H1 (cell line): ENCODE measurements around the gene PTK6.

ENCODE experiments used
- CREB1 ChIP-seq: IDR thresholded peaks from 2 replicates; pipeline ENCODE4 v1.6.1; 2012; ENCODE audit warnings: inconsistent platforms
- HDAC6 ChIP-seq: IDR thresholded peaks from one replicate; pipeline ENCODE4 v1.7.1; 2012; ENCODE audit warnings: low read depth, mild to moderate bottlenecking, inconsistent platforms, low read length, moderate library complexity
- POLR2A ChIP-seq, 2 experiments: IDR thresholded peaks; 1 replicate in 1 of 2; 2 replicates in 1 of 2; pipeline ENCODE4 v1.6.1; 2011; ENCODE audit warnings: low read depth in 2 of 2, low read length in 2 of 2, mild to moderate bottlenecking in 2 of 2; ENCODE audit errors: control extremely low read depth in 1 of 2
- SIN3A ChIP-seq, 2 experiments: IDR thresholded peaks in 1 of 2; conservative IDR thresholded peaks in 1 of 2; 2 replicates each; pipeline ENCODE4 v1.6.1; 2011 to 2012; ENCODE audit warnings: low read length in 2 of 2, improper control_type of control experiment in 1 of 2, low read depth in 1 of 2, mild to moderate bottlenecking in 1 of 2
- YY1 ChIP-seq: IDR thresholded peaks from 2 replicates; pipeline ENCODE4 v1.6.1; 2011; ENCODE audit warnings: low read depth, mild to moderate bottlenecking, low read length
- TF ChIP-seq, protein P1 (sequence below), 3 experiments: IDR thresholded peaks; 1 replicate in 2 of 3; 2 replicates in 1 of 3; pipeline versions ENCODE4 v1.5.1 to v1.6.1; 2011; ENCODE audit warnings: low read length in 3 of 3, mild to moderate bottlenecking in 3 of 3, inconsistent platforms in 2 of 3, low read depth in 1 of 3, moderate library complexity in 1 of 3; ENCODE audit not compliant: insufficient read depth in 1 of 3; ENCODE audit errors: control extremely low read depth in 1 of 3
- TF ChIP-seq, protein P2 (sequence below): IDR thresholded peaks from 2 replicates; pipeline ENCODE4 v1.6.1; 2012; ENCODE audit warnings: inconsistent platforms

DNA sequence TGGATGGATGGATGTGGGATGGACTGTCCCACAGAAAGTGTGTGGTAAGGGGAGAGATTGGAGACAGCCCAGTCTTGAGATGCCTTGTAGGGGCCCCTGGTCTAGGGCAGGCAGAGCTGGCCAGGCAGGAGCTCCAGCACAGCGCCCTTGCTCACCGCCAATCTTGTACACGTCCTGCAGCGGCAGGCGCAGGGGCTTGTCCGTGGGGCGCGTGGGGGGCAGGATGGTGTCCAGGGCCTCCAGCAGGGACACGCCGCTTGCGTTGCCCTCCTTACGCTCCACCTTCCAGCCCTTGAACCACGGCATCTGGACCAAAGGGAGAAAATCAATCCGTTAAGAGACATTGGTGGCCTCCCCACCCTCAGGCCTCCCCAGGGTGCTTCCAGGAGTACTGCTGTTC lies 44.2 kb downstream of the PTK6 start:
- TF ChIP-seq, protein P1, sequence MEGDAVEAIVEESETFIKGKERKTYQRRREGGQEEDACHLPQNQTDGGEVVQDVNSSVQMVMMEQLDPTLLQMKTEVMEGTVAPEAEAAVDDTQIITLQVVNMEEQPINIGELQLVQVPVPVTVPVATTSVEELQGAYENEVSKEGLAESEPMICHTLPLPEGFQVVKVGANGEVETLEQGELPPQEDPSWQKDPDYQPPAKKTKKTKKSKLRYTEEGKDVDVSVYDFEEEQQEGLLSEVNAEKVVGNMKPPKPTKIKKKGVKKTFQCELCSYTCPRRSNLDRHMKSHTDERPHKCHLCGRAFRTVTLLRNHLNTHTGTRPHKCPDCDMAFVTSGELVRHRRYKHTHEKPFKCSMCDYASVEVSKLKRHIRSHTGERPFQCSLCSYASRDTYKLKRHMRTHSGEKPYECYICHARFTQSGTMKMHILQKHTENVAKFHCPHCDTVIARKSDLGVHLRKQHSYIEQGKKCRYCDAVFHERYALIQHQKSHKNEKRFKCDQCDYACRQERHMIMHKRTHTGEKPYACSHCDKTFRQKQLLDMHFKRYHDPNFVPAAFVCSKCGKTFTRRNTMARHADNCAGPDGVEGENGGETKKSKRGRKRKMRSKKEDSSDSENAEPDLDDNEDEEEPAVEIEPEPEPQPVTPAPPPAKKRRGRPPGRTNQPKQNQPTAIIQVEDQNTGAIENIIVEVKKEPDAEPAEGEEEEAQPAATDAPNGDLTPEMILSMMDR (IDR thresholded peaks at IDR 0.05; ENCODE audit: control extremely low read depth in 1 of 3, insufficient read depth in 1 of 3, low read depth in 1 of 3, low read length in 3 of 3), result no peak
- no peak for TF ChIP-seq POLR2A (IDR thresholded peaks at IDR 0.05; ENCODE audit: control extremely low read depth in 1 of 2, low read depth in 2 of 2, low read length in 2 of 2)
- no peak for TF ChIP-seq CREB1
- TF ChIP-seq, protein P2, sequence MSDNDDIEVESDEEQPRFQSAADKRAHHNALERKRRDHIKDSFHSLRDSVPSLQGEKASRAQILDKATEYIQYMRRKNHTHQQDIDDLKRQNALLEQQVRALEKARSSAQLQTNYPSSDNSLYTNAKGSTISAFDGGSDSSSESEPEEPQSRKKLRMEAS, result no peak
- no peak for TF ChIP-seq YY1
- TF ChIP-seq HDAC6, result no peak
- no peak for TF ChIP-seq SIN3A (conservative IDR thresholded peaks at IDR 0.05 in 1 of 2, IDR thresholded peaks at IDR 0.05 in 1 of 2; ENCODE audit: low read depth in 1 of 2, low read length in 2 of 2)
